HCT116 (cell line): Measurements from ENCODE around the gene GID4.

ENCODE experiments used
- CBX3 ChIP-seq: IDR thresholded peaks from 2 replicates; pipeline ENCODE4 v1.6.1; 2012; ENCODE audit warnings: low read depth
- EGR1 ChIP-seq: IDR thresholded peaks from 2 replicates; pipeline ENCODE4 v1.6.1; 2012; ENCODE audit warnings: low read depth
- EZH2 ChIP-seq: fragments of 200-600 bp; sonication (generic); IDR thresholded peaks from 2 replicates; pipeline ENCODE4 v1.6.1; 2017; ENCODE audit warnings: antibody characterized with exemption, mixed run types
- JUND ChIP-seq: IDR thresholded peaks from 2 replicates; pipeline ENCODE4 v1.6.1; 2012
- POLR2A ChIP-seq: IDR thresholded peaks from 2 replicates; pipeline ENCODE4 v1.7.0; 2011; ENCODE audit warnings: borderline replicate concordance; ENCODE audit not compliant: insufficient read depth, insufficient read length; ENCODE audit errors: extremely low read depth
- SIN3A ChIP-seq: IDR thresholded peaks from 2 replicates; pipeline ENCODE4 v1.6.1; 2012; ENCODE audit warnings: low read depth
- SP1 ChIP-seq: IDR thresholded peaks from 2 replicates; pipeline ENCODE4 v1.6.1; 2012; ENCODE audit warnings: low read depth
- TF ChIP-seq, protein P1 (sequence below), 3 experiments: fragments of 200-600 bp in 1 of 3; sonication (generic) in 1 of 3; IDR thresholded peaks in 2 of 3; conservative IDR thresholded peaks in 1 of 3; 2 replicates each; pipeline ENCODE4 v1.5.1; 2012 to 2017; ENCODE audit warnings: low read depth in 2 of 3, low read length in 2 of 3, antibody characterized with exemption in 1 of 3, borderline replicate concordance in 1 of 3, control low read depth in 1 of 3, mild to moderate bottlenecking in 1 of 3, mixed read lengths in 1 of 3, mixed run types in 1 of 3, moderate library complexity in 1 of 3; ENCODE audit not compliant: insufficient read depth in 1 of 3

DNA sequence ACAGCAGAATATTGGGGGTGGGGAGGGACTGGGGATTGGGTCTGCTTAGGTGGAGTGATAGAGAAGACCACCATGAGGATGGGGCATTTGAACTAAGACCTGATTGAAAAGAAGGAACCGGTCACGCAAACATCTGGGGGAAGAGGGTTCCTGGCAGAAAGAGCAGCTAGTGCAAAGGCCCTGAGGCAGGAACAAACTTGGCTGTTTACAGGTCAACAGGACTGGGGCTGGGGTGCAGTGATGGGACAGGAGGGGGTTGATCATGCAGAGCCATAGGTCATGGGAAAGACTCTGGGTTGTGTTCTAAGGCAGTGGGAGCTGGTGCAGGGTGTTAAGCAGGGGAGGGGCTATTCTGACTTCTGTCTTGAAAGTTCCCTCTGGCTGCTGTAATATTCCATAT is 50.4 kb downstream of the GID4 start:
- no peak for TF ChIP-seq SP1
- TF ChIP-seq, protein P1, sequence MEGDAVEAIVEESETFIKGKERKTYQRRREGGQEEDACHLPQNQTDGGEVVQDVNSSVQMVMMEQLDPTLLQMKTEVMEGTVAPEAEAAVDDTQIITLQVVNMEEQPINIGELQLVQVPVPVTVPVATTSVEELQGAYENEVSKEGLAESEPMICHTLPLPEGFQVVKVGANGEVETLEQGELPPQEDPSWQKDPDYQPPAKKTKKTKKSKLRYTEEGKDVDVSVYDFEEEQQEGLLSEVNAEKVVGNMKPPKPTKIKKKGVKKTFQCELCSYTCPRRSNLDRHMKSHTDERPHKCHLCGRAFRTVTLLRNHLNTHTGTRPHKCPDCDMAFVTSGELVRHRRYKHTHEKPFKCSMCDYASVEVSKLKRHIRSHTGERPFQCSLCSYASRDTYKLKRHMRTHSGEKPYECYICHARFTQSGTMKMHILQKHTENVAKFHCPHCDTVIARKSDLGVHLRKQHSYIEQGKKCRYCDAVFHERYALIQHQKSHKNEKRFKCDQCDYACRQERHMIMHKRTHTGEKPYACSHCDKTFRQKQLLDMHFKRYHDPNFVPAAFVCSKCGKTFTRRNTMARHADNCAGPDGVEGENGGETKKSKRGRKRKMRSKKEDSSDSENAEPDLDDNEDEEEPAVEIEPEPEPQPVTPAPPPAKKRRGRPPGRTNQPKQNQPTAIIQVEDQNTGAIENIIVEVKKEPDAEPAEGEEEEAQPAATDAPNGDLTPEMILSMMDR (IDR thresholded peaks at IDR 0.05 in 2 of 3, conservative IDR thresholded peaks at IDR 0.05 in 1 of 3; ENCODE audit: borderline replicate concordance in 1 of 3, insufficient read depth in 1 of 3, low read depth in 2 of 3, low read length in 2 of 3): no peak
- no peak for TF ChIP-seq CBX3
- TF ChIP-seq EZH2: no peak
- no peak for TF ChIP-seq JUND
- TF ChIP-seq SIN3A: no peak
- TF ChIP-seq POLR2A: no peak
- TF ChIP-seq EGR1: no peak
